Body of pancreas (tissue), 4 donors: Measurements from ENCODE around the gene CMTM7.

Experiments
- POLR2A ChIP-seq, 3 donors: fragments of 450-650 bp; IDR thresholded peaks; one replicate each; pipeline ENCODE4 v1.6.1; 2016; ENCODE audit warnings: antibody characterized with exemption in 3 of 3, mild to moderate bottlenecking in 2 of 3
- TF ChIP-seq, protein P1 (sequence below), 7 experiments: fragments of 450-650 bp in 4 of 7; fragments of 200-600 bp in 3 of 7; sonication (generic) in 3 of 7; IDR thresholded peaks; one replicate each; pipeline ENCODE4 v1.5.1; 2016 to 2019; ENCODE audit warnings: antibody characterized with exemption in 7 of 7

- TF ChIP-seq, protein P1, sequence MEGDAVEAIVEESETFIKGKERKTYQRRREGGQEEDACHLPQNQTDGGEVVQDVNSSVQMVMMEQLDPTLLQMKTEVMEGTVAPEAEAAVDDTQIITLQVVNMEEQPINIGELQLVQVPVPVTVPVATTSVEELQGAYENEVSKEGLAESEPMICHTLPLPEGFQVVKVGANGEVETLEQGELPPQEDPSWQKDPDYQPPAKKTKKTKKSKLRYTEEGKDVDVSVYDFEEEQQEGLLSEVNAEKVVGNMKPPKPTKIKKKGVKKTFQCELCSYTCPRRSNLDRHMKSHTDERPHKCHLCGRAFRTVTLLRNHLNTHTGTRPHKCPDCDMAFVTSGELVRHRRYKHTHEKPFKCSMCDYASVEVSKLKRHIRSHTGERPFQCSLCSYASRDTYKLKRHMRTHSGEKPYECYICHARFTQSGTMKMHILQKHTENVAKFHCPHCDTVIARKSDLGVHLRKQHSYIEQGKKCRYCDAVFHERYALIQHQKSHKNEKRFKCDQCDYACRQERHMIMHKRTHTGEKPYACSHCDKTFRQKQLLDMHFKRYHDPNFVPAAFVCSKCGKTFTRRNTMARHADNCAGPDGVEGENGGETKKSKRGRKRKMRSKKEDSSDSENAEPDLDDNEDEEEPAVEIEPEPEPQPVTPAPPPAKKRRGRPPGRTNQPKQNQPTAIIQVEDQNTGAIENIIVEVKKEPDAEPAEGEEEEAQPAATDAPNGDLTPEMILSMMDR (IDR thresholded peaks at IDR 0.05) = no peak
- no peak for TF ChIP-seq POLR2A (IDR thresholded peaks at IDR 0.05)
These were observed 103.4 kb downstream of the CMTM7 start for GRCh38 chr3:32495085-32495484.
